Body of pancreas (tissue), 4 donors: ENCODE results near the gene MPHOSPH6. TPM values are rescaled to one million over a fixed set of nuclear protein-coding genes. Genes with fewer than 3 reads are reported as not detected.

Experiments
- ATAC-seq: fragments of 150-250 bp; one replicate; pipeline ENCODE4 v1.9.1; 2016
- DNase-seq, 4 donors: peaks; one replicate each; pipeline ENCODE4 v3.0.0-alpha.2; 2019
- H3K27ac ChIP-seq, 4 donors: fragments of 200-600 bp; sonication (generic); 1 replicate in 3 of 4; 2 replicates in 1 of 4; pipeline versions ENCODE4 v1.5.1 to v1.6.1; 2016 to 2019; ENCODE audit warnings: mild to moderate bottlenecking in 1 of 4, mixed read lengths in 1 of 4, moderate library complexity in 1 of 4
- H3K27me3 ChIP-seq, 2 donors: fragments of 200-600 bp; sonication (generic); one replicate each; pipeline ENCODE4 v1.6.0; 2016; ENCODE audit warnings: mild to moderate bottlenecking in 1 of 2
- H3K36me3 ChIP-seq, 2 donors: fragments of 200-600 bp; sonication (generic); replicated peaks in 1 of 2; 2 replicates each; pipeline ENCODE4 v1.5.1; 2016; ENCODE audit warnings: low read depth in 2 of 2; ENCODE audit not compliant: insufficient read depth in 1 of 2
- H3K4me1 ChIP-seq: fragments of 200-600 bp; sonication (generic); one replicate; pipeline ENCODE4 v1.6.0; 2016
- H3K4me3 ChIP-seq, 2 donors: fragments of 200-600 bp; sonication (generic); 1 replicate in 1 of 2; 2 replicates in 1 of 2; pipeline ENCODE4 v1.5.1; 2016 to 2019
- H3K9me3 ChIP-seq, 3 donors: fragments of 200-600 bp; sonication (generic); 1 replicate in 2 of 3; 2 replicates in 1 of 3; pipeline ENCODE4 v1.5.1; 2016
- POLR2A ChIP-seq, 3 donors: fragments of 450-650 bp; IDR thresholded peaks; one replicate each; pipeline ENCODE4 v1.6.1; 2016; ENCODE audit warnings: antibody characterized with exemption in 3 of 3, mild to moderate bottlenecking in 2 of 3
- WGBS, 2 donors: methylation state at CpG; one replicate each; pipeline ENCODE4 v1.1.5; 2017; 5-methylcytosine and 5-hydroxymethylcytosine counted together
- intact Hi-C: fragments of 100-400 bp; cut with DNase I; formaldehyde crosslinking; loops from one replicate; pipeline ENCODE4 v1.15.1; 2023
- total RNA-seq, 2 donors: library from RNA; depleted of rRNA; stranded (reverse); fragments of >200 nt; gene quantifications; one replicate each; pipeline ENCODE4 v1.1.0, GENCODE V29; 2016
- TF ChIP-seq, protein P1 (sequence below), 7 experiments: fragments of 450-650 bp in 4 of 7; fragments of 200-600 bp in 3 of 7; sonication (generic) in 3 of 7; IDR thresholded peaks; one replicate each; pipeline ENCODE4 v1.5.1; 2016 to 2019; ENCODE audit warnings: antibody characterized with exemption in 7 of 7

MPHOSPH6 gene
- total RNA-seq, 2 donors from 2014 or later, result 13.5 to 21.0 TPM

DNA sequence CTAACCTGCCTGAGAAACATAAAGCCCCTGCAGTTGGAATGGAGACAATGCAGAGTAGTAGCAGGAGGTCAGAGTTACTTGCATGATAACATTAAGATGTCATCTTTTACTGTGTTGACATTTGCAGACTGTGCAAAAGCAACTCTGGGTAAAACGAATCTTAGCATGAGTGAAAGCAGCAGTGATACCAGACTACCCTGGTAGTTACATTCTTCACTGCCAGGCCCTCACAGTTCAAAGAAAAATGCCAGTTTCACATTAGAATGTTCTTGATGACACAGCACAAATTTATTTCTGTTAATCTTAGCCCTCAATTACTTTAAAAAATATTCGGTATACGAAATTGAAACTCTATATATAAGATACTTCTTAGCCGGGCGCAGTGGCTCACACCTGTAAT is 12.2 kb downstream of the MPHOSPH6 start:
- no peak for TF ChIP-seq POLR2A (IDR thresholded peaks at IDR 0.05)
- TF ChIP-seq, protein P1, sequence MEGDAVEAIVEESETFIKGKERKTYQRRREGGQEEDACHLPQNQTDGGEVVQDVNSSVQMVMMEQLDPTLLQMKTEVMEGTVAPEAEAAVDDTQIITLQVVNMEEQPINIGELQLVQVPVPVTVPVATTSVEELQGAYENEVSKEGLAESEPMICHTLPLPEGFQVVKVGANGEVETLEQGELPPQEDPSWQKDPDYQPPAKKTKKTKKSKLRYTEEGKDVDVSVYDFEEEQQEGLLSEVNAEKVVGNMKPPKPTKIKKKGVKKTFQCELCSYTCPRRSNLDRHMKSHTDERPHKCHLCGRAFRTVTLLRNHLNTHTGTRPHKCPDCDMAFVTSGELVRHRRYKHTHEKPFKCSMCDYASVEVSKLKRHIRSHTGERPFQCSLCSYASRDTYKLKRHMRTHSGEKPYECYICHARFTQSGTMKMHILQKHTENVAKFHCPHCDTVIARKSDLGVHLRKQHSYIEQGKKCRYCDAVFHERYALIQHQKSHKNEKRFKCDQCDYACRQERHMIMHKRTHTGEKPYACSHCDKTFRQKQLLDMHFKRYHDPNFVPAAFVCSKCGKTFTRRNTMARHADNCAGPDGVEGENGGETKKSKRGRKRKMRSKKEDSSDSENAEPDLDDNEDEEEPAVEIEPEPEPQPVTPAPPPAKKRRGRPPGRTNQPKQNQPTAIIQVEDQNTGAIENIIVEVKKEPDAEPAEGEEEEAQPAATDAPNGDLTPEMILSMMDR (IDR thresholded peaks at IDR 0.05), result no peak
- intact Hi-C loops, result no loop called here
- Histone ChIP-seq H3K9me3 (no peaks in the 10 kb centered on the region), H3K4me3 (no peak overlapping the region), H3K36me3 (peaks cover 0 to 12% of the 10 kb centered on the region in 2 donors), H3K27ac (no peak overlapping the region), H3K27me3 (no peaks in the 10 kb centered on the region), H3K4me1 (no peaks in the 10 kb centered on the region)
- ATAC-seq, result no peak
- no peak for DNase-seq
- 78 to 83% methylated on average over 5 of the region's 5 CpGs for WGBS, 2 donors

DNA sequence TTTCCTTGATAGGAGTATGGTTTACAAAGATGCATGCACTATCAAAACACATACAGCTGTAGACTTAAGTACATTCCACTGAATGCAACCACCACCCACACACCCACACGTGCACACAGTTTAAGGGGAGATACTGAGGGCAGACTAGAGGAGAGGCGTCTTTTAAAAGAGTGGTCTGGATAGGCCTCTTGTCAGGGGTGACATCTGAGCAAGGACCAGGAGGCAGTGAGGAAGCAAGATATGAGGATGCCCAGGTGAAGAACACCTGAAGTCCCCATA is 12.6 kb downstream of the MPHOSPH6 start:
- peaks cover 0 to 12% of the 10 kb centered on the region in 2 donors for H3K36me3 ChIP-seq
- no peak for DNase-seq
- H3K9me3 ChIP-seq, result no peaks in the 10 kb centered on the region
- no peak for TF ChIP-seq POLR2A (IDR thresholded peaks at IDR 0.05)
- TF ChIP-seq, protein P1 (IDR thresholded peaks at IDR 0.05), result no peak
- H3K27ac ChIP-seq, result no peak overlapping the region
- no peaks in the 10 kb centered on the region for H3K4me1 ChIP-seq
- H3K27me3 ChIP-seq, result no peaks in the 10 kb centered on the region
- intact Hi-C loops, result no loop called here
- WGBS, 2 donors, result 80 to 94% methylated on average over 2 of the region's 2 CpGs
- ATAC-seq, result no peak
- no peak overlapping the region for H3K4me3 ChIP-seq

DNA sequence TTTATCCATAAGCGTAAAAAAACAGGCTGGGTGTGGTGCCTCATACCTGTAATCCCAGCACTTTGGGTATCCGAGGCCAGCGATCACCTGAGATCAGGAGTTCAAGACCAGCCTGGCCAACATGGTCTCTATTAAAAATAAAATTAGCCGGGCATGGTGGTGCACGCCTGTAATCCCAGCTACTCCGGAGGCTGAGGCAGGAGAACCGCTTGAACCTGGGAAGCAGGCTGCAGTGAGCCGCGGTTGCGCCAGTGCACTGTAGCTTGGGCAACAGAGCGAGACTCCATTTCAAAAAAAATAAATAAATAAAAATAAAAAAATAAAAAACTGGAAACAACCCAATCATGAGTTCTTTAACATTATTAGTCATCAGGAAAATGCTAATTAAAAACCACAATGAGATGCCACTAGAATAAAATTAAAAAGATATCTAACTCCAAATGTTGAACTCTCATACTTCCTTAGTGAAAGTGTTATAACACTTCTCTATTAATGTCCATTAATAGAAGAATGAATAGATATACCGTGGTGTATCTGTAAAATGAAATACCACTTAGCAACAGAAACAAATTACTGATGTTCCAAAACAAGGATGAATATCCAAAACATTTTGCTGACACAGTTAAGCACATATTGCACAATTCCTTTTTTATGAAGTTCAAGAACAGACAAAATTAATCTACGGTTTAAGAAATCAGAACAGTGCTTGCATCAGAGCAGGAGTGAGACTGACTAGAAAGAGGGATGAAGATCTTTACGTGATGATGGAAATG is 13.1 kb downstream of the MPHOSPH6 start:
- DNase-seq (no peak), ATAC-seq (peak; percentile 38)
- Histone ChIP-seq H3K27me3 (no peaks in the 10 kb centered on the region), H3K9me3 (no peaks in the 10 kb centered on the region), H3K27ac (no peak overlapping the region), H3K4me1 (no peaks in the 10 kb centered on the region), H3K36me3 (peaks cover 0 to 10% of the 10 kb centered on the region in 2 donors), H3K4me3 (no peak overlapping the region)
- TF ChIP-seq POLR2A (IDR thresholded peaks at IDR 0.05), result no peak
- TF ChIP-seq, protein P1 (IDR thresholded peaks at IDR 0.05), result no peak
- 90 to 93% methylated on average over 14 of the region's 14 CpGs for WGBS, 2 donors
- intact Hi-C loops, result no loop called here

DNA sequence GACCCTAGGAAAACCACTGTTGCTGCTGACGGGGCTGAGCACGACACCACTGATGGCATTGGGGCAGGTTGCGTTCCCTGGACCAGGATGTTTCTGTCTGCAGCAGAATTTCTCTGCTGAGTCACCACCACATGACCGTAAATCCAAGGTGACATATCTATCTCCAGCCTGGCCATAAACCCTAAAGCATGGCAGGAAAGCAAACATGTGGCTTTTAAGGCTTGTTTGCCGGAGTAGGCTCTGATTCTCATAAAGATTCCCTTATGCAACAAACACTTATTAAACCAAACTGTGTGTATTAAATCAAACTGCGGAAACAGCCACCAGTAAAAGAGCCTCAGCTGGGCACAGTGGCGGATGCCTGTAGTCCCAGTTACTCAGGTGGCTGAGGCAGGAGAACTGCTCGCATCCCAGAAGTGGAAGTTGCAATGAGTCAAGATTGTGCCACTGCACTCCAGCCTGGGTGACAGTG is 17.3 kb downstream of the MPHOSPH6 start:
- no peak overlapping the region for H3K4me3 ChIP-seq
- no peak overlapping the region for H3K27ac ChIP-seq
- intact Hi-C loops, result no loop called here
- H3K9me3 ChIP-seq, result no peaks in the 10 kb centered on the region
- H3K4me1 ChIP-seq, result no peaks in the 10 kb centered on the region
- TF ChIP-seq, protein P1 (IDR thresholded peaks at IDR 0.05), result no peak
- no peak for TF ChIP-seq POLR2A (IDR thresholded peaks at IDR 0.05)
- no peak for ATAC-seq
- 84 to 92% methylated on average over 8 of the region's 8 CpGs for WGBS, 2 donors
- H3K27me3 ChIP-seq, result no peaks in the 10 kb centered on the region
- no peaks in the 10 kb centered on the region for H3K36me3 ChIP-seq
- no peak for DNase-seq

DNA sequence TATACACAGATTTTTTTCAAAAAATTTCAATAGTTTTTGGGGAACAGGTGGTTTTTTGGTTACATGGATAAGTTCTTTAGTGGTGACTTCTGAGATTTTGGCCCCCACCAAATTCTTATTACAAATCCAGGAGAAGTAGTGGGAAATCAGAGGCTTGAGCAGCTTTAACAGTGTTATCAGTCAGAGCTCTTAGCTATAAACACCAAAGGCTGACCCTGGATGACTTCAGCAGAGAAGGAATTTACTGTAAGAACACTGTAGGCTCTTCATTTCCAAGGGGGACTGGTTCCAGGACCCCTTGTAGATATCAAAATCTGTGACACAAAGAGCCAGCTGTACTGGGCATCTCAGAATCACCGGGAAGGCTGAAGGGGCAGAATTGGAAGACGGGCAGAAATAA is 17.8 kb downstream of the MPHOSPH6 start:
- no peaks in the 10 kb centered on the region for H3K9me3 ChIP-seq
- DNase-seq, result no peak
- no peaks in the 10 kb centered on the region for H3K36me3 ChIP-seq
- no peaks in the 10 kb centered on the region for H3K27me3 ChIP-seq
- no peak overlapping the region for H3K27ac ChIP-seq
- H3K4me1 ChIP-seq, result no peaks in the 10 kb centered on the region
- no peak for ATAC-seq
- 94% methylated on average over 2 of the region's 2 CpGs for WGBS, 2 donors
- no peak overlapping the region for H3K4me3 ChIP-seq
- TF ChIP-seq, protein P1 (IDR thresholded peaks at IDR 0.05), result no peak
- TF ChIP-seq POLR2A (IDR thresholded peaks at IDR 0.05), result no peak
- intact Hi-C loops, result no loop called here
